GM21515 (cell line): Measurements from ENCODE around the gene EPDR1.

Experiments
- ATAC-seq: cut with Tn5 transposase; IDR thresholded peaks from one replicate; pipeline ENCODE4 v1.9.1; 2021; ENCODE audit not compliant: unreplicated experiment

EPDR1 gene

DNA sequence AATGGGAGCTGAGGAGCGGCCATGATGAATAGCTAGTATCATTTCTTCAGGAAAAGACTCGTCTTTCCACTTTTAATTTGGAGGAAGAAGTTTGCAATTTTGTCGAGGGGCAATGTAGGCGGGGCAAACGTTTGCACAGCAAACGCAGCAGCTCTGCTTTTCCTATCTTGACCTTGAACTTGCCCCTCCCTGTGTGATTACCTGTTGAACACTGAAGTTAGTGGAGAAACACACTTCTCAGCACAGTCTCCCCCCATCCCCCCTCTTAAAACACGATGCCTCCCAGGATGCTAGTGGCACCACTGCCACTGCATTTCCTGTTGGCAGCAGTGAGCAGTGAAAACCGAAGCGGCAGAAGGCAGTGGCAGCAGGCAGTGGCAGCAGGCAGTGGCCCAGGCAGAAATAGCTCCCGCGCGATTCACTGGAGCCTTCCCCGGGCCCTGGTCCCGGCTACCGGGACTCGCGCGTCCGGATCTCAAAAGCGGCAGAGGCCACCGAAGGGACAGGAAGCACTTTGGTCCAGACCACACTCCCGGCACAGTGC, at the start of gene EPDR1:
Gene EPDR1, plus strand, starts transcription at position 336 of the 544 bp plus-strand sequence. CDS start 300 bp downstream, outside the sequence.
- no peak for ATAC-seq

DNA sequence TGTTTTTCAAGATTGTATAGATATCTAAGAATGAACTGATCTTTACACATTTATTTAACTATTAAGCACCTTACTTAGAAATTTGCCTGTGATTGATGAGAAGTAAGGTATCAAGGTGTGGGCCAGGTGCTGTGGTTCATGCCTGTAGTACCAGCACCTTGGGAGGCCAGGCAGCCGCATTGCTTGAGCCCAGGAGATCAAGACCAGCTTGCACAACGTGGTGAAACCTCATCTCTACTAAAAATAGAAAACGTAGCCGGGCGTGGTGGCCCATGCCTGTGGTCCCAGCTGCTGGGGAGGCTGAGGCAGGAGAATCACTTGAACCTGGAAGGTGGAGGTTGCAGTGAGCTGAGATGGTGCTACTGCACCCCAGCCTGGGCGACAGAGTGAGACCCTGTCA, 38.4 kb upstream of the EPDR1 start:
- ATAC-seq, result no peak

DNA sequence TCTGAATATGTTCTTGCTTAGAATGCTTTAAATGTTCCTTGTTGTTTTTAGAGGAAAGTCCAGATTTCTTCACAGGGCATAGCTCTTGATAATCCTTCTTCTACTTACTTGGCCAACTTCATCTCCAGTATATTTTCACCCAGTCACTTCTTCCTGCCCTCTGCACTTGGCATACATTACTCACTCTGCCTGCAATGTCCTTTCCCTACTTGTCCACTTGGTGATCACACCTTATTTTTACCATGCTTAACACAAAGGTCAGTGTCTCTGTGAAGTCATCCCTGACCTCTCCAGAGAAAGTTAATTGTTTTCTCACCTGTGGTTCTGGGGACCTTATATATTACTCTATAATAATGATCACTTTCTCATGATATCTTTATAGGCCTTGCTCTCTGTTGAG, 27.1 kb upstream of the EPDR1 start:
- no peak for ATAC-seq

DNA sequence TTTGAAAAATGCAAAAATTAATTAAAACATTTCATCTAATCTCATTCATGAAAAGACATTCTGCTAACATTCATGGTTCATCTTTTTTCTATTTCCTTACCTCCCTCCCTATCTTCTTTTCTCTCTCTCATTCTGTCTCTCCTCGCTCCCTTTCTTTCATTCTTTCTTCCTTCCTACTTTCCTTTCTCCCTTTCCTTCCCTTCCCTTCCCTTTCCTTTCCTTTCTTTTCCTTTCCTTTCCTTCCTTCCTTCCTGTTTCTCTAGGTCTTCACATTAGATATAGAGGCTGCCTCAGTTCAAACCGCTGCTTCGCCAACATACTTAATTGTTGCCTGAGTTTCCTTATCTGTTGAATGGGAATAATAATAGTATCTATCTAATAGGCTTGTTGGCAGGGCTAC, 25.8 kb upstream of the EPDR1 start:
- no peak for ATAC-seq

DNA sequence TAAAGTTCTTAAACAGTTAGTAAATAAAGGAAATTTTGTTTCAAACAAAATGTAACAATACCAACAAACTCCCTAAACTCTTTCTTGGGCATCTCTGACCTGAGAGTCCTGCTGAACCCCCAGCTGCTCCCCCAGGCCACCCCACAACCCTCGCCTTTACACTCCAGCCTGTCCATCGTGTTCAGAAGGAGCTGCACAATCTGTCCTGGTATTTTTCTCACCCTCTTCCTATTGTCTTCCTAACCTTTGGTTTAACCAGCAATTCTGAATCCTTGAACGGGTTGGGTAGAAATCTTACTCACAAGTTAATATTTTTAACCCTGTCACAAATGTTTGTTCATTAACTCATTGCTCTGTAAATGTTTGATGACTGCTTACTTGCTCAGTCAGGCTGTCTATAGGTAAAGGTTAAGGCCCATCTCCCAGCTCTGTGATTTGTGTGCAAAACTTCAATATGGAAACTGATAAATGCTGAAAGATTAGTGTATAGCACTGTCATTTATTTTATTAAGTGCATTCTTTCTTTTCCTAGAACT, 20.7 kb upstream of the EPDR1 start:
- no peak for ATAC-seq

DNA sequence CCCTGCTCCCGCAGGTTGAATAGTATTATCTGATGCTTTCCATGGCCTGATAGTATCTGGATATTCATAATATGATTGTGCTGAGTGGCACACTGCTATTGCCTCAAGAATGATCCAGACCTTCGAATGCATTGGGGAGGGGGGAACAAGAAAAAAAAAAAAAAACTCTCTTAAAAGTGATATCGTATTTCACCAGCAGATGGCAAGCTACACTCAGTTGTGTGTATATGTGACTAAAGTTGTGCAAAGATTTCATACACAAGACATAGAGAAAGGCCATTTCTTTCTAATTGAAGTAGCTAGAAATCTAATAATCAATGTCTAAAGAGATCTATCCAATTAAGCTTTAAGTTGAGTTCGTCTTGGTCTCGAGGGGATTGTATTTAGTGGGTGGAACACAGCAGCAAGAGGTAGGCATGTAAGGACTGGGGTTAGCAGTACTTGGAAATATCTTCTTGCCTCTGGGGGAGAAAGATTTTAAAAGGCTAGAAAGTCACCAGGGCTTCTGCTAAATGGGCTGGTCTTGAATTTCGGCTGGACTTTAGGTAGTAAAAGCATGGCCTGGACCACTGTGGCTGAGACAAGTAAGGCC, 19.1 kb upstream of the EPDR1 start:
- no peak for ATAC-seq

DNA sequence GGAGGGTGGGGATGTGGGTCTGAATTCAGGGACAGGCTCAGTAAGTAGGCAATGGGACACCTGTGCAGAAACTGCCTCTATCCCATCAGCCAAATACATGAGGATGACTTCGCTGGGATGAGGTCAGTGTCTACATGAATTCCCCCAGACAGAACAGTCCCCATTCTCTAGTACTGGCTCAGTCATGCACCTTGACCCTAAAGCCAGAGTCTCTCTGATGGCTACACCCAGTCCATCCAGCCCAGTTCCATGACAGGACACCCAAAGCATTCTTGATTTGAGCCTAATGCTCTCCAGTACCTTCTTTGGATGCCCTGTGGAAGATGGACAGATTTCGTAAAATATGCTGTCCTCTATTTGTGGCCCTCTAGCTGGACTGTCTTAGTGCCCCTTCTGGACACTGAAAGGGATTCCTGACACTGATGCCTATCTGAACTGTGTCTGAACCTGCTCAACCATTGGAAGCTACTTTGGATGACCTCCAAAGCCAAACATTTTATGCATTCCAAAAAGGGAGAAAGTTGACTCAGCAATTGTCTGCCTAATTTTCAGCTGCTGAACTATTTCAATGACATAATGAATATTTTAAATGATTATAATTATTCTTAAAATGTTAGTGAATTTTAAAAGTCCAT, 18.4 kb upstream of the EPDR1 start:
- ATAC-seq, result no peak

DNA sequence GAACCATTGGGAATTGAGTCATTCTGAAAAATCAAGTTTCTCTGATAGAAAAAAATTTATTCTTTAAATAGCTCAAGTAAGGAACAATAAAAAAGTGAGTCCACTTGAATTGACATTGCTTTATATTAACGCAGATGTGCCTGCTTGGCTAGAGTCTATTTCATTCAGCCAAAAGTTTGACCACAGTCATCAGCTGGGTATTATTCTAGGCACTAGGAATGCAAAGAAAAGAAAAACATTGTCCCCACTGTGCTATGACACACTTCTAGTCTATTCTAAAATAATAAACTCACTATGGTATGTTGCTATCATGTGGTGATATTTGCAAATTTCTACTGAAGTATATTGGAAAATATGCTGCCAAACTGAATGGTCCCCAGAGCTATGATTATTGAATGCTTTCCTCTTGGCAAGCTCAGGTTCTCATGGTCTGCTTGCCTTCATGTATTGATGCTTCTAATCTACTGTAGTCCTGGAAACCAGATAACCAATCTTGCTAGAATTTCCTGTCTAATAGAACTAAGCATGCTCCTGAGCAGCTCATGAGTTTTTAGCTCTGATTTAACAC, 12.1 kb upstream of the EPDR1 start:
- ATAC-seq, result no peak

DNA sequence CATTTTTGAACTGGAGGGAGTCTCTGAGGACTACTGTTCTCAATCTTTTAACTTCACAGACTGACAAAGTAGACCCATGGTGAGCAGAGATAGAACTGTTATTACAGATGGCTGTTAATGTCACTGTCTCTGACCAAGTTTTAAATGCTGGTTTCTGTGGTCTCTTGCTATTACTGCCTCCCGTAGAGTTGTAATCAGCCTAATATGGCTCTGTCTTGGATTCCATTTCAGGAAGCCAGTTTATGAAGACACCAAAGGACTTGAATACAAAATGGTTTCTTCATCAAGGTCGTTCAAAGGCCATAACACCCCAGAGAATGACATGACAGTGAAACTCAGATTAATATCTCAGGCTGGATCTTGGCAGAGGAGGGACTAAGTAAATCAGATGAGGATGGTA, 7.7 kb upstream of the EPDR1 start:
- ATAC-seq, result no peak

DNA sequence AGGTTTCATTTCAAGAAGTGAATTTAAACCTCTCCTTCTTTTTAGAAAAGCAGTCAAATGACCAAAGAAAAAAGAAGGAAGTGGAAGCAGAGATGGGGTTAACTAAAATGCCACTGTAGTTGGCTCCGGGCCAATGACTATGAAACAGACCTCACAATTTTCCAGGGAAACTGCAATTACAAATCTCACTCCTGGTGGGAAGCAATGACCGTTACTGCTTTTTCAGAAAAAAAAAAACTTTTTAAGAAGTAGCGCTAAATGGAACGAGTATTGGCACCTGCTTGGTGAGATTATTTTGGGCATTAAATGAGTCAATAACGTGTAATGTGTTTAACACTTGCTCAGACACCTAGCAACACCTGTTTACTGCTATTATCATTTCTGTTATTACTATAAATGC, 5.0 kb upstream of the EPDR1 start:
- ATAC-seq, result no peak

DNA sequence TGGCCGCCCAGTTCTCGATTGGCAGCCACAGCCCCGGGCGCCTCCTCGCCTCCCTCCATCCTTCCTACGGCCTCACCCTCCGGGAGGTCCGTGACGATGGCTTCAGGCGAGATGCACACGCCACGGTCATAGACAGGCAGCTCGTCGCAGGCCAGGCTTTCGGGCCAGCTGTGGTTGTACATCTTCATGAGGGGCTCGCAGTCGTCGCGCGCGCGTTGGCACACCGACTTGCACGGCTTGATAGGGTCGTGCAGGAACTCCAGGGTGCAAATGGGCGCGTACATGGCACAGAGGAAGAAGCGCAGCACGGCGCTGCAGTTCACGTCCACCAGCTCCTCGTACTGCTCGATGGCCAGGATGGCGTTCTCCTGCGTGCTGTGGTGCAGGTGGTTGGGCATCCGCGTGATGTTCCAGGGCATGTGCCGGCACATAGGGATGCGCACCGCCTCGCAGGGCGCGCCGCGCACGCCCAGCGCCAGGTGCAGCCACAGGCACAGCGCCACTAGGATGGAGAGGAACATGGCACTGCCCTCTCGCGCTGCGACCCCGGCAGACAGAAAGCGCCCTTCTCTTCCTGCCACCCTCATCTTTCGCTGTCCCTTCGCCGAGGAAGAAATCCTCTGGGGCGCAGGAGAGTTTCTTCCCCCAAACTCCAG, 4.3 kb upstream of the EPDR1 start:
- ATAC-seq, result no peak

DNA sequence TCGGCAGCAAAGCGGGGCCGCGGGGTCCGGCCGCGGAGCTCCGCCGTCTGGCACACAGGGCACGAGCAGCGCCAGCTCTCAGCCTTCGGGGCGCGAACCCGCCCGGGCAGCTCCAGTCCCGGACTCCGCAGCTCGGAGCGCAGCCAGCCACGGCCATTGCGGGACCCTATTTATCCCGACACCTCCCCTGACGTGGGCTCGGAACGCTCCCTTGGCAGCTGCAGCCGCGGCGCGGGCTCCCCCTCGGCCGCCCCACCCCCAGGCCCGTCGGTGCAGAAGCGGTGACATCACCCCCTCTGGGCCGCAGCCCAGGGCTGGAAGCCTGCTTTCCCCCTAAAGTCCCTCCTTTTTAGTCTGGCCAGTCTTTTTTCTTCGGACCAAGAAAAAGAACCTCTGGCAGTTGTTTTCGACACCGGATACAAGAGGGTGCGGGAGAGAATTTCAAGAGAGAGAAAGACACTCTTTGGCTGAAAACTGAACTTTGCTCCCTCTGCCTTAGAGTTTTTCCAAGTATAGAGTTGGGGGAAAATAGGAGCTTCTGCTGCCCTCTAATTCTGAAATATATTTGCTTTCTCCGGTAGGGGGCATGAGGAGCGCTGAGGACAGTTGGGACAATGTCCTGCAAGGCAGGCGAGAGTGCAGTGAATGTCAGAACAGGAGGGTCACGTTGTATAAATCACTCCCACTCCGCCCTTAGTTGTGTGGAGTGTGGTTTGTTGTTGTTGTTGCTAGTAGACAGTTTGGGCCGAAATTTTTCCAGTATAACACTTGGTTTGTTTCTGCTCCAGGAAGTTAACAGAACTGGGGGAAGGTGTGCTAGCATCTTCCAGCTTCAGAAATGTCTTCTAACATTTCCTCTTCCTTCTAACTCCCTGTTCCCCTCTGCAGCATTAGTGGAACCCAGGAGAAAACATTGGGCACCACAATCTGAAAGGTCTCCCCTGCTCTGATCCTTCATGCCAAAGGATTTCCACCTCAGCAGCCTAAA, 3.5 kb upstream of the EPDR1 start, which contains the start of gene SFRP4:
Gene SFRP4, minus strand, starts transcription at position 145 of the 988 bp plus-strand sequence. CDS start 280 bp downstream, outside the sequence.
- peak; percentile 54 for ATAC-seq

DNA sequence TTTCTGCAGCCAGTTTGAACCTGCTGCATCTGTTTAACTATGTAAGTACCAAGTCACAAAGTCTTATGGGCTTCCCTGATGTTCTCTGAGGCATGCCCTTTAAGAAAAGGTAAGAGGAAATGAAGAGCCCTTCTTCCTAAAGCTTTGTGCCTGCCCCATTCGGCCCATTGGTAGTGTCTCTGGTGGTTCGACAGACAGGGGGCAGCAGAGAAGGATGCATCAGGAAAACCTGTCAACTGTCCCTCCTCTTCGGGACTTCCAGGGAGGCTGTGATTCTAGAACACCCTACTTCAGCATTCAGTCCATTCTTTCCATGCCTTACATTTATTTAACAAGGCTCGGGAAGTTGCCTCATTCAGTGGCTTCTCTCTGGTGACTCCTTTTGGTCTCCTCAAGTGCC, 1.9 kb upstream of the EPDR1 start:
- no peak for ATAC-seq

DNA sequence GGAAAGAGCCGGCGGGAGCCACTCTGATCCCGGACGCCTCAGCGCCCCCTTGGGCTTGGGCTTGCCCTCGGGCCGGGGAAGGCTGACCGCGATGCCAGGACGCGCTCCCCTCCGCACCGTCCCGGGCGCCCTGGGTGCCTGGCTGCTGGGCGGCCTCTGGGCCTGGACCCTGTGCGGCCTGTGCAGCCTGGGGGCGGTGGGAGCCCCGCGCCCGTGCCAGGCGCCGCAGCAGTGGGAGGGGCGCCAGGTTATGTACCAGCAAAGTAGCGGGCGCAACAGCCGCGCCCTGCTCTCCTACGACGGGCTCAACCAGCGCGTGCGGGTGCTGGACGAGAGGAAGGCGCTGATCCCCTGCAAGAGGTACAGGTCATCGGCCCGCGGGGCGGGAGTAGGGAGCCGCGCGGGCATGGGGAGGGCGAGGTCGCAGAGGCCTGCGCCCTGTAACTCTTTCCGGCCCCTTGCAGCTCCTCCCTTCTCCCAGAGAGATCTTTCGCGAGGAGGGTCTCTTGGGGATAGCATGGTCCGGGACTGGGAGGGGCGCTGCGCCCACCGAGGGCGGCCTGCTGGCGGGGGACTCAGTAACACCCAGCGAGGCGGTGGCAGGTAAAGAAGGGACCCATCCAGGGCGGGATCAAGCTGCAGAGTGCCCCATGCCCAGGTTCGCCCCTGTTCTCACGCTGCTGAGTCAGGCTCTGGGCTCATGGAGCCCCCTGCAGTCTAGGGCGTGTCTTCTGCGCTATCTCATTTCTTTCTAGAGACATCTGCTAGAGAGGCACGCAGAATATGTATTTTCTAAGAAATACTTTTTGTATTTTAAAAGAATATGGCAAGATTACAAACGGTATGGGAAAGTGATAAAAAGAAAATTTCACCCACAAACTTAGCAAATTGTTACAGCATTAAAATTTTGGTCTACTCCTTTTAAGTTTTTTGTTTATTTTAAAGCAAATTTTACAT, 687 bp downstream of the EPDR1 start:
- ATAC-seq, result no peak

DNA sequence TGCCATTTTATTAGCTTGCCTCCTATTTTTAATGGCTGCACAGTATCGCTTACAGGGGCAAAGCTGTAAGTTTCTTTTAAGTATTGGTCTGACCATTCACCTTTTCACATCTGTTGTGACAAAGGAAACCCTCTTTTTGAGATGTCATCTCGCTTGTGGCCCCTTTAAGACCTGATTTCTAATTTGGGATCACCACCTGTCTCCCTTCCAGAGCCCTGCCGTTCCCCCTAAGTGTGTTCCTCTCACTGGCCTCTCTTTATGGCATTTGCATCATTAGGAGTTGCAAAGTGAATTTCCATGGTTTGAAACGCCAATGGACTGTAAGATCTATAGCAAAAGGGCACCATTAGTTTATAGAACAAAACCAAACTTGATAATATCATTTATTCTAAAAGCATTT, 1.4 kb downstream of the EPDR1 start:
- no peak for ATAC-seq

DNA sequence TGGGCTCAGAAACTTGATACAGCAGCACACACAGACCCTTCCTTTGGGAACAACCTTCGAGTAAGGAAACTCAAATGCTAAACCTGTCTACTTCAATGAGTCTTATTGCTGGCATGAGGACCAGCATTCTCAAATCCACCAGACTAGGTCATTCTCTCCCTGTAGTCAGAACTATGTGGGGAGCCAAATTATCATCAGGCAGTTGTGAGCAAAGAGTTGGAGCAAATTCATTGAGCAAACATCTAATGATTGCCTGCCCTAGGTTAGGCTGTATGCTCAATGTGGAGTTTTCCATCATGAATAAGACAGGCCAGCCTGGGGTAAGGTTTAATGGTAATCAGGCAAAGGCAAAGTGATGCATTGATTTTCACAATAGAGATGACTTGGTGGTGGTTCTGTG, 3.6 kb downstream of the EPDR1 start:
- no peak for ATAC-seq

DNA sequence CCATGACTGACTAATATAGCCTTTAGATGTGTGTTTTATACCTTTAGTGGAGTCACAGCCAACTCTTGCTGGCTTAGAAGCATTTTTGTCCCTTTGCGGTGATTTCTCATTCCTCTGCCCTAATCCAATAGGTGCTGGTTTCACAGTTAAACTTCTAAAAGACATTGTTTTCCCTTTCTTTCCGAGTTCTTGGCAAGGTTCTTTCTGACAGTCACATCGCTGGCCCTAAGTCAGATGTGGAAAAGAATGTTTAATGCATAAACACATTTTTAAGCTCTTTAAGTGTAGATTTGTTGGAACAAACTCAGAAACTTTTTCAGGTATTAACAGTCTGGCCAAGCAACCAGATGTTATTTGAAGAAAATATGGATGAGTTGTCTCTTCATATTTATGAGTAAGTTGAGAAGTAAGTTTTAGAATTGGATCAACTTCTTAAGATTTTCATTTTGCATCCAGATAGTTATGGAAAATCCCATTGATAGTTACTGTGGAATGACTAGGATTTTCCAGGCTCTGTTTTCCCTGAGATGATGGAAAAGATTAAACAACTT, 4.1 kb downstream of the EPDR1 start:
- no peak for ATAC-seq

DNA sequence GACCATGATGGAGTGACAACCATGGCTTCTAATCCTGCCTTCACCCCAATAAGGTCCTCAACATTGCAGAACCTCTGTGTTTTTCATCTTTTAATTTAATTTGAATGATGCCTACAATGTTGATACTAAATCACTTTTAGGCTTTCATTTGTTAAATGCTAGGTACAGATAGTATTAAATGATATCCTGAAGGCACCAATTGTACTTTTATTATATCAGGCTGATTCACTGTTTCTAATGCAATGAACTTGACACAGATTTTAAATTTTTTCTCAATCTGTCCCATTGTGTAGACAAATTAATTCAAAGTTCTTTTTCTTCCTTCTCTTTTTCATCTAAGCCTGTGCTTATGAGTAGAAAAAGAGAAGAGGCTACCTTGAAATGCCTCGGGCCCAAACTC, 5.2 kb downstream of the EPDR1 start:
- no peak for ATAC-seq
